NCI-H510A (cell line): ENCODE results near the gene GPR176.

Source experiments
- DNase-seq: peaks from one replicate; lab custom pipeline; 2025; lab: John Stamatoyannopoulos, UW

GPR176 gene

GRCh38 chr15:39804026-39804425 lies 116.0 kb downstream of the GPR176 start:
- no peak for DNase-seq

GRCh38 chr15:39803016-39803415 lies 117.0 kb downstream of the GPR176 start:
- no peak for DNase-seq

GRCh38 chr15:39801641-39802309 lies 118.3 kb downstream of the GPR176 start:
- peak; percentile 2 for DNase-seq

- no peak for DNase-seq
Measured at GRCh38 chr15:39799552-39800011, 120.5 kb downstream of the GPR176 start.

- DNase-seq, result no peak
Measured at GRCh38 chr15:39798382-39798781, 121.7 kb downstream of the GPR176 start.

- no peak for DNase-seq
Measured at GRCh38 chr15:39797407-39797806, 122.7 kb downstream of the GPR176 start.

GRCh38 chr15:39796601-39797000 lies 123.5 kb downstream of the GPR176 start:
- no peak for DNase-seq

GRCh38 chr15:39795486-39795885 lies 124.6 kb downstream of the GPR176 start:
- DNase-seq, result no peak

- DNase-seq, result no peak
Measured at GRCh38 chr15:39794954-39795353, 125.1 kb downstream of the GPR176 start.

GRCh38 chr15:39793923-39794322 lies 126.1 kb downstream of the GPR176 start:
- no peak for DNase-seq

- DNase-seq, result no peak
Measured at GRCh38 chr15:39792844-39793335, 127.2 kb downstream of the GPR176 start.

- no peak for DNase-seq
Measured at GRCh38 chr15:39792025-39792843, 127.8 kb downstream of the GPR176 start.

- no peak for DNase-seq
Measured at GRCh38 chr15:39789736-39790135, 130.3 kb downstream of the GPR176 start.

- DNase-seq, result no peak
Measured at GRCh38 chr15:39788800-39789565, 131.1 kb downstream of the GPR176 start.

- no peak for DNase-seq
Measured at GRCh38 chr15:39788108-39788507, 132.0 kb downstream of the GPR176 start.

- DNase-seq, result no peak
Measured at GRCh38 chr15:39787479-39787878, 132.6 kb downstream of the GPR176 start.

- no peak for DNase-seq
Measured at GRCh38 chr15:39786447-39787056, 133.5 kb downstream of the GPR176 start.

- DNase-seq, result no peak
Measured at GRCh38 chr15:39785841-39786240, 134.2 kb downstream of the GPR176 start.

GRCh38 chr15:39785139-39785538 lies 134.9 kb downstream of the GPR176 start:
- no peak for DNase-seq

- DNase-seq, result no peak
Measured at GRCh38 chr15:39784638-39785037, 135.4 kb downstream of the GPR176 start.

- no peak for DNase-seq
Measured at GRCh38 chr15:39784125-39784524, 135.9 kb downstream of the GPR176 start.

- DNase-seq, result no peak
Measured at GRCh38 chr15:39783244-39783820, 136.7 kb downstream of the GPR176 start.
